Heart right ventricle (tissue), 16 donors: ENCODE data around the gene NXPH4. TPM values are rescaled to one million over a fixed set of nuclear protein-coding genes. Genes with fewer than 3 reads are reported as not detected.

Source experiments
- ATAC-seq, 8 donors: fragments of 200-7000 bp; cut with Tn5 transposase; one replicate each; pipeline ENCODE4 v1.9.1; 2020; ENCODE audit warnings: mild to moderate bottlenecking in 8 of 8, moderate library complexity in 8 of 8, moderate number of reproducible peaks in 1 of 8
- DNase-seq, 2 donors: peaks; one replicate each; pipeline ENCODE4 v3.0.0-alpha.2; 2020
- H3K27ac ChIP-seq, 10 donors: fragments of 200-600 bp; sonication (generic) in 2 of 10; one replicate each; pipeline versions ENCODE4 v1.5.0 to v1.8.0; 2020 to 2022; ENCODE audit warnings: mild to moderate bottlenecking in 3 of 10
- H3K27me3 ChIP-seq, 7 donors: fragments of 200-600 bp; one replicate each; pipeline ENCODE4 v1.8.0; 2021 to 2022; ENCODE audit warnings: mild to moderate bottlenecking in 2 of 7
- H3K36me3 ChIP-seq, 9 donors: fragments of 200-600 bp; sonication (generic) in 1 of 9; one replicate each; pipeline versions ENCODE4 v1.5.0 to v1.8.0; 2020 to 2022; ENCODE audit warnings: mild to moderate bottlenecking in 2 of 9
- H3K4me1 ChIP-seq, 9 donors: fragments of 200-600 bp; sonication (generic) in 1 of 9; one replicate each; pipeline versions ENCODE4 v1.5.0 to v1.8.0; 2020 to 2022; ENCODE audit warnings: mild to moderate bottlenecking in 4 of 9
- H3K4me3 ChIP-seq, 10 donors: fragments of 200-600 bp; sonication (generic) in 2 of 10; one replicate each; pipeline versions ENCODE4 v1.5.0 to v1.8.0; 2020 to 2022; ENCODE audit warnings: mild to moderate bottlenecking in 7 of 10, moderate library complexity in 2 of 10
- H3K9me3 ChIP-seq, 11 donors: fragments of 200-600 bp in 10 of 11; sonication (generic) in 2 of 11; one replicate each; pipeline versions ENCODE4 v1.5.0 to v1.8.0; 2013 to 2022; ENCODE audit warnings: mild to moderate bottlenecking in 2 of 11, control low read depth in 1 of 11, moderate library complexity in 1 of 11
- WGBS, 2 donors: extraction: QIAGEN DNeasy Blood & Tissue Kit; methylation state at CpG; one replicate each; pipeline ENCODE4 v1.1.7; 2013; ENCODE audit warnings: inconsistent platforms in 1 of 2; 5-methylcytosine and 5-hydroxymethylcytosine counted together
- intact Hi-C, 10 donors: fragments of 100-400 bp; cut with DNase I; formaldehyde crosslinking; loops; one replicate each; pipeline versions ENCODE4 v1.11.1 to v1.14.2; 2022
- polyA plus RNA-seq, 2 donors: library from polyadenylated mRNA; stranded (reverse); fragments of 200-250 nt; gene quantifications; one replicate each; pipeline ENCODE4 v1.2.3, GENCODE V29; 2013
- total RNA-seq, 10 donors: library from RNA; stranded (reverse); fragmentation: NEBNext Ultra II Directional in 3 of 10; extraction: Animal tissue kit (Norgen Biotek cat#: 25700) in 3 of 10; gene quantifications; one replicate each; pipeline versions ENCODE4 v1.2.1 to v1.2.4, GENCODE V29; 2021 to 2023
- TF ChIP-seq, protein P1 (sequence below), 9 donors: fragments of 200-600 bp; sonication (generic) in 2 of 9; IDR thresholded peaks; one replicate each; pipeline versions ENCODE4 v1.5.0 to v1.8.0; 2021 to 2022; ENCODE audit warnings: antibody characterized with exemption in 9 of 9, mild to moderate bottlenecking in 5 of 9, moderate library complexity in 1 of 9
- donor health status: Arrhythmogenic right ventricular cardiomyopathy.
- donor health status: ischemic (EF 13 %, LVEDD 7.1; RV severe dilation, severe dysfunction).
- donor health status: healthy with polysubstance abuse.
- donor health status: DM: no; HTN: yes; CAD: no.
- donor health status: DM: no; HTN: no; CAD: no.
- donor health status: ischemic (EF 25% LVEDD 6.9; RV normal size, moderate dysfunction).
- donor health status: ischemic (EF 25% LVEDD 5.7; RV mildly dilated, moderate dysfunction).
- donor health status: healthy.
- donor health status: DM: yes; HTN: yes; CAD: no.
- donor health status: Ischemic cardiomyopathy.
- donor health status: ischemic (EF 35%, LVEDD 5.7; RV mildly dilated, moderate dysfunction).
- donor health status: nonischemic (EF 11% LVEDD 7.7; RV severe dilation, severe dysfunction).
- donor health status: DM: yes; HTN: yes; CAD: no.
- donor health status: PGD.
- donor health status: ischemic (EF 29% LVEDD 5.4; RV normal size, mild dysfunction).
- donor health status: nonischemic (EF 23%, LVEDD 6.1; RV moderate dilation, normal function).

NXPH4 gene
- total and polyA plus RNA-seq, 12 donors: 0.18 to 6.2 (median 1.8) TPM

DNA sequence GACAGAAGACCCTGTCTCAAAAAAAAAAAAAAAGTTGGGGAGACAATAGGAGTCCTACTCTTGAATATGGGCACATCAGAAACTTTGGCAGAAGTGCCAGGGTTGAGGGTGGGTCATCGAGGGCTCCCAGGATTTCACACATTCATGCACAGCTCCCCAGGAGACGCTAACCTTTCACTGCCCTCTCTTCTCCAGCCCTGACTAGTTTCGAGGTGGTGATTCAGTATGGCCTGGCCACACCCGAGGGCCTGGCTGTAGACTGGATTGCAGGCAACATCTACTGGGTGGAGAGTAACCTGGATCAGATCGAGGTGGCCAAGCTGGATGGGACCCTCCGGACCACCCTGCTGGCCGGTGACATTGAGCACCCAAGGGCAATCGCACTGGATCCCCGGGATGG, 39.7 kb upstream of the NXPH4 start:
- H3K4me3 ChIP-seq: no peak overlapping the region
- H3K27me3 ChIP-seq: no peaks in the 10 kb centered on the region
- ATAC-seq (no peak), DNase-seq (no peak)
- WGBS, 2 donors: 91 to 92% methylated on average over 9 of the region's 9 CpGs
- TF ChIP-seq, protein P1, sequence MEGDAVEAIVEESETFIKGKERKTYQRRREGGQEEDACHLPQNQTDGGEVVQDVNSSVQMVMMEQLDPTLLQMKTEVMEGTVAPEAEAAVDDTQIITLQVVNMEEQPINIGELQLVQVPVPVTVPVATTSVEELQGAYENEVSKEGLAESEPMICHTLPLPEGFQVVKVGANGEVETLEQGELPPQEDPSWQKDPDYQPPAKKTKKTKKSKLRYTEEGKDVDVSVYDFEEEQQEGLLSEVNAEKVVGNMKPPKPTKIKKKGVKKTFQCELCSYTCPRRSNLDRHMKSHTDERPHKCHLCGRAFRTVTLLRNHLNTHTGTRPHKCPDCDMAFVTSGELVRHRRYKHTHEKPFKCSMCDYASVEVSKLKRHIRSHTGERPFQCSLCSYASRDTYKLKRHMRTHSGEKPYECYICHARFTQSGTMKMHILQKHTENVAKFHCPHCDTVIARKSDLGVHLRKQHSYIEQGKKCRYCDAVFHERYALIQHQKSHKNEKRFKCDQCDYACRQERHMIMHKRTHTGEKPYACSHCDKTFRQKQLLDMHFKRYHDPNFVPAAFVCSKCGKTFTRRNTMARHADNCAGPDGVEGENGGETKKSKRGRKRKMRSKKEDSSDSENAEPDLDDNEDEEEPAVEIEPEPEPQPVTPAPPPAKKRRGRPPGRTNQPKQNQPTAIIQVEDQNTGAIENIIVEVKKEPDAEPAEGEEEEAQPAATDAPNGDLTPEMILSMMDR (IDR thresholded peaks at IDR 0.05): no peak
- peaks cover 0 to 19% (median 7%) of the 10 kb centered on the region in 9 donors for H3K4me1 ChIP-seq
- peaks cover 2 to 98% (median 21%) of the 10 kb centered on the region in 9 donors for H3K36me3 ChIP-seq
- intact Hi-C loops: no loop called here
- H3K27ac ChIP-seq: no peak overlapping the region
- H3K9me3 ChIP-seq: no peaks in the 10 kb centered on the region

DNA sequence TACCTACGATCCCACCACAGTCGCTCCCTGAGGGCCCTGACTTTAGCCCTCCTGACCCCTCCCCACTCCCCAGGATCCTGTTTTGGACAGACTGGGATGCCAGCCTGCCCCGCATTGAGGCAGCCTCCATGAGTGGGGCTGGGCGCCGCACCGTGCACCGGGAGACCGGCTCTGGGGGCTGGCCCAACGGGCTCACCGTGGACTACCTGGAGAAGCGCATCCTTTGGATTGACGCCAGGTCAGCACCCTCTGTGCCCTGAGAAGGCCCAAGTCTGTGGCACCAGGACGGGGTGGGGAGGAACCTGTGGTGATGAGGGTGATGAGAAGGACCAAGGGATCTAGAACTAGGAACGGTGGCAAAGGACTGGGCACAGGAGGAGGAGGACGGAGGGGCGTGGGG, 39.2 kb upstream of the NXPH4 start:
- H3K27ac ChIP-seq: no peak overlapping the region
- H3K4me1 ChIP-seq: peaks cover 0 to 19% (median 7%) of the 10 kb centered on the region in 9 donors
- DNase-seq (no peak), ATAC-seq (no peak)
- no peak overlapping the region for H3K4me3 ChIP-seq
- H3K36me3 ChIP-seq: peaks cover 2 to 100% (median 21%) of the 10 kb centered on the region in 9 donors
- H3K27me3 ChIP-seq: no peaks in the 10 kb centered on the region
- no peaks in the 10 kb centered on the region for H3K9me3 ChIP-seq
- TF ChIP-seq, protein P1 (IDR thresholded peaks at IDR 0.05): no peak
- intact Hi-C loops: no loop called here
- 92 to 93% methylated on average over 16 of the region's 16 CpGs for WGBS, 2 donors

DNA sequence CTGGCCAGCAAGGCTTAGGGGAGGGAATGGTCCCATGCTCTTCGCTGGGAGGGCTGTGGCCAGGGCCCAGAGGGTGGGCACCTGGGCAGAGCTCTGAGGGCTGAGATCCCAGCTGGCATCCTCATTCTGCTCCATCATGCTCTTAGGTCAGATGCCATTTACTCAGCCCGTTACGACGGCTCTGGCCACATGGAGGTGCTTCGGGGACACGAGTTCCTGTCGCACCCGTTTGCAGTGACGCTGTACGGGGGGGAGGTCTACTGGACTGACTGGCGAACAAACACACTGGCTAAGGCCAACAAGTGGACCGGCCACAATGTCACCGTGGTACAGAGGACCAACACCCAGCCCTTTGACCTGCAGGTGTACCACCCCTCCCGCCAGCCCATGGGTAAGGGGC, 38.4 kb upstream of the NXPH4 start:
- intact Hi-C loops: no loop called here
- TF ChIP-seq, protein P1 (IDR thresholded peaks at IDR 0.05): no peak
- Histone ChIP-seq H3K36me3 (peaks cover 2 to 100% (median 21%) of the 10 kb centered on the region in 9 donors), H3K27ac (no peak overlapping the region), H3K27me3 (no peaks in the 10 kb centered on the region), H3K4me1 (peaks cover 0 to 17% (median 7%) of the 10 kb centered on the region in 9 donors), H3K4me3 (no peak overlapping the region), H3K9me3 (no peaks in the 10 kb centered on the region)
- ATAC-seq (no peak), DNase-seq (no peak)
- WGBS, 2 donors: 89 to 90% methylated on average over 14 of the region's 14 CpGs

DNA sequence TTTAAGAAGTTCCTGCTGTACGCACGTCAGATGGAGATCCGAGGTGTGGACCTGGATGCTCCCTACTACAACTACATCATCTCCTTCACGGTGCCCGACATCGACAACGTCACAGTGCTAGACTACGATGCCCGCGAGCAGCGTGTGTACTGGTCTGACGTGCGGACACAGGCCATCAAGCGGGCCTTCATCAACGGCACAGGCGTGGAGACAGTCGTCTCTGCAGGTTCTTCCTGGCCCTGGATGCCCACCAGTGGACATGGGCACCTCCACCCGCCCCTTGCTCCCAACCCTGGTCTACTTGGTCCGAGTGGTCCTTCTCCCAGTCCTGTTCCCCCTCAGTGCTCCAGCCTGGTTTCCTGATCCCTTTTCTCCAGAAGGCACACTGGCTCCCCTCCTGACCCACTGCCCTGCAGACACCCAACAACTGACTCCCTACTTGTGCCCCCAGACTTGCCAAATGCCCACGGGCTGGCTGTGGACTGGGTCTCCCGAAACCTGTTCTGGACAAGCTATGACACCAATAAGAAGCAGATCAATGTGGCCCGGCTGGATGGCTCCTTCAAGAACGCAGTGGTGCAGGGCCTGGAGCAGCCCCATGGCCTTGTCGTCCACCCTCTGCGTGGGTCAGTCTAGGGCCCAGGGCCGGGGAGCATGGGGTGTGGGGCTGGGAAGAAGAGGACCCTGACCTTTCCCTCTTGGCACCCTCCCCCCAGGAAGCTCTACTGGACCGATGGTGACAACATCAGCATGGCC, 37.1 kb upstream of the NXPH4 start:
- ATAC-seq: no peak
- 91 to 95% methylated on average over 27 of the region's 27 CpGs for WGBS, 2 donors
- Histone ChIP-seq H3K27ac (no peak overlapping the region), H3K27me3 (no peaks in the 10 kb centered on the region), H3K9me3 (no peaks in the 10 kb centered on the region), H3K4me1 (peaks cover 0 to 16% (median 7%) of the 10 kb centered on the region in 9 donors), H3K4me3 (no peak overlapping the region), H3K36me3 (peaks cover 2 to 100% (median 32%) of the 10 kb centered on the region in 9 donors)
- no peak for DNase-seq
- TF ChIP-seq, protein P1 (IDR thresholded peaks at IDR 0.05): no peak
- intact Hi-C loops: loop anchor here in 6 of 10 donors (5.0 to 10.0 kb wide), 3 partner anchors 107 to 115 kb away; no protein-coding TSS in a partner anchor
